ENCODE measurements around the gene WDR76.

DNA sequence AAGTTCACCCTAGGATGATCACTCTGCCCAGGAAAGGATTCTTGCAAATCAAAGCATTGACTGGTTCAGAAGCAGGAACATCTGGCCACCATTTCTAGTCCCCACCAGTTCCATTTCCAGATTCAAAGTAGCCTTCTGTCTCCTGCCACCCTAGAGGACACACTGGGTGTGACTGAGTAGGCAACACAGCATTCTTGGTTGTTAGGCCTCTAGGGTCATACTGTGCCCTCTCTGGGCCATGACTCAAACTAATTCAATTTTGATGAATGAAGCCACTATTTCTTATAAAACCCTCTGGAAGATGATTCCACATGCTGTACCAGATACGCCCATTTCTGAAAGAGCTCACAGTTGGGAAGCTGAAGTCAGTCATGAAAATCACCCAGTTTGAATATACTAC, 69.7 kb downstream of the WDR76 start:
- TF ChIP-seq POLR2A (IDR thresholded peaks at IDR 0.05): no peak
- TF ChIP-seq, protein P1, sequence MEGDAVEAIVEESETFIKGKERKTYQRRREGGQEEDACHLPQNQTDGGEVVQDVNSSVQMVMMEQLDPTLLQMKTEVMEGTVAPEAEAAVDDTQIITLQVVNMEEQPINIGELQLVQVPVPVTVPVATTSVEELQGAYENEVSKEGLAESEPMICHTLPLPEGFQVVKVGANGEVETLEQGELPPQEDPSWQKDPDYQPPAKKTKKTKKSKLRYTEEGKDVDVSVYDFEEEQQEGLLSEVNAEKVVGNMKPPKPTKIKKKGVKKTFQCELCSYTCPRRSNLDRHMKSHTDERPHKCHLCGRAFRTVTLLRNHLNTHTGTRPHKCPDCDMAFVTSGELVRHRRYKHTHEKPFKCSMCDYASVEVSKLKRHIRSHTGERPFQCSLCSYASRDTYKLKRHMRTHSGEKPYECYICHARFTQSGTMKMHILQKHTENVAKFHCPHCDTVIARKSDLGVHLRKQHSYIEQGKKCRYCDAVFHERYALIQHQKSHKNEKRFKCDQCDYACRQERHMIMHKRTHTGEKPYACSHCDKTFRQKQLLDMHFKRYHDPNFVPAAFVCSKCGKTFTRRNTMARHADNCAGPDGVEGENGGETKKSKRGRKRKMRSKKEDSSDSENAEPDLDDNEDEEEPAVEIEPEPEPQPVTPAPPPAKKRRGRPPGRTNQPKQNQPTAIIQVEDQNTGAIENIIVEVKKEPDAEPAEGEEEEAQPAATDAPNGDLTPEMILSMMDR (IDR thresholded peaks at IDR 0.05): no peak

Measured in thyroid gland (tissue), 4 donors.